K562 (cell line): ENCODE data around the gene CCDC7. TPM values are rescaled to one million over a fixed set of nuclear protein-coding genes. Genes with fewer than 3 reads are reported as not detected.
A peak's percentile ranks its signal among the peaks of the same experiment; 100 is the strongest.

Experiments
- ATF6 ChIP-seq: sonication (generic); formaldehyde crosslinking; IDR thresholded peaks from 2 replicates; pipeline ENCODE4 v1.4.0; 2020; ENCODE audit warnings: mild to moderate bottlenecking, missing genetic modification reagents
- CCNT2 ChIP-seq: IDR thresholded peaks from 2 replicates; pipeline ENCODE4 v1.6.1; 2011; ENCODE audit warnings: borderline replicate concordance, low read depth, mild to moderate bottlenecking, moderate library complexity, mixed read lengths, low read length; ENCODE audit not compliant: insufficient read length; ENCODE audit errors: extremely low read depth
- ETS2 ChIP-seq: IDR thresholded peaks from 2 replicates; pipeline ENCODE4 v1.6.1; 2016; ENCODE audit warnings: borderline replicate concordance, missing genetic modification characterization, mild to moderate bottlenecking, moderate library complexity, missing compliant biosample characterization; ENCODE audit not compliant: poor library complexity, severe bottlenecking
- FIP1L1 ChIP-seq: fragments of 200-400 bp; formaldehyde crosslinking; IDR thresholded peaks from 2 replicates; pipeline ENCODE4 v1.6.1; 2018; ENCODE audit warnings: mild to moderate bottlenecking, low read depth, low read length; ENCODE audit not compliant: poor library complexity, severe bottlenecking
- HDAC3 ChIP-seq: fragments of 450-650 bp; IDR thresholded peaks from 2 replicates; pipeline ENCODE4 v1.6.1; 2018; ENCODE audit warnings: borderline replicate concordance, mild to moderate bottlenecking, moderate library complexity; ENCODE audit not compliant: partially characterized antibody
- HEY1 ChIP-seq: fragments of 250-450 bp; sonication (Bioruptor Pico); IDR thresholded peaks from 2 replicates; pipeline ENCODE4 v1.5.0; 2020; ENCODE audit warnings: mild to moderate bottlenecking, moderate library complexity, borderline replicate concordance
- MYBL2 ChIP-seq, 2 experiments: fragments of 450-650 bp in 1 of 2; sonication (generic) in 1 of 2; formaldehyde crosslinking in 1 of 2; IDR thresholded peaks; 2 replicates each; pipeline versions ENCODE4 v1.6.1 to v1.8.1; 2017 to 2022; ENCODE audit warnings: borderline replicate concordance in 1 of 2, inconsistent platforms in 1 of 2, low read depth in 1 of 2, mild to moderate bottlenecking in 1 of 2, missing genetic modification reagents in 1 of 2, moderate library complexity in 1 of 2
- POLR2H ChIP-seq: IDR thresholded peaks from 2 replicates; pipeline ENCODE4 v1.6.1; 2016; ENCODE audit warnings: missing genetic modification characterization, low read depth, mild to moderate bottlenecking, control low read depth, missing compliant biosample characterization, moderate library complexity
- RBBP5 ChIP-seq: fragments of 200-600 bp; sonication (generic); IDR thresholded peaks from 2 replicates; pipeline ENCODE4 v1.6.1; 2012; ENCODE audit warnings: borderline replicate concordance, mild to moderate bottlenecking, low read length, control low read depth, inconsistent platforms; ENCODE audit not compliant: insufficient read depth, poor library complexity, severe bottlenecking
- RUNX1 ChIP-seq: sonication (generic); IDR thresholded peaks from 2 replicates; pipeline ENCODE4 v1.6.1; 2016; ENCODE audit warnings: antibody characterized with exemption, low read depth
- SRSF7 ChIP-seq: fragments of 200-400 bp; formaldehyde crosslinking; optimal IDR thresholded peaks from 2 replicates; pipeline ENCODE3; 2017; ENCODE audit warnings: mild to moderate bottlenecking, low read depth, low read length
- TAF9B ChIP-seq: fragments of 450-650 bp; IDR thresholded peaks from 2 replicates; pipeline ENCODE4 v1.6.1; 2018; ENCODE audit warnings: mild to moderate bottlenecking; ENCODE audit not compliant: partially characterized antibody
- ZNF217 ChIP-seq: sonication (generic); formaldehyde crosslinking; IDR thresholded peaks from 2 replicates; pipeline ENCODE4 v1.8.0; 2022; ENCODE audit warnings: mild to moderate bottlenecking, missing genetic modification reagents
- polyA plus RNA-seq, 8 experiments: library from polyadenylated mRNA; depleted of rRNA in 4 of 8; stranded (reverse) in 5 of 8; unstranded in 3 of 8; fragments of >200 nt; fragmentation: Nextera tagmentation in 2 of 8; fragmentation: Illumina TruSeq in 1 of 8; extraction: Ambion mirVana in 2 of 8; extraction: Trizol in 1 of 8; gene quantifications; 2 replicates each; pipeline versions ENCODE4 v1.2.1 to v1.2.3, GENCODE V29; 2011 to 2014; ENCODE audit warnings: inconsistent platforms in 1 of 8, missing spikeins in 1 of 8
- total RNA-seq, 7 experiments: library from RNA; depleted of rRNA in 6 of 7; stranded (reverse); fragments of >200 nt in 6 of 7; fragmentation: Illumina TruSeq in 2 of 7; extraction: Trizol in 2 of 7; gene quantifications; 2 replicates each; pipeline versions ENCODE4 v1.2.1 to v1.2.3, GENCODE V29; 2011 to 2021; ENCODE audit warnings: low replicate concordance in 1 of 7
- TF ChIP-seq, protein P1 (sequence below): fragments of 200-800 bp; sonication (Bioruptor generic); IDR thresholded peaks from 2 replicates; pipeline ENCODE4 v1.6.1; 2017; ENCODE audit warnings: missing genetic modification characterization, missing compliant biosample characterization
- TF ChIP-seq, protein P2 (sequence below), 2 experiments: fragments of 150-350 bp in 1 of 2; IDR thresholded peaks; 2 replicates each; pipeline ENCODE4 v1.6.1; 2012 to 2016; ENCODE audit warnings: low read depth in 2 of 2, low read length in 2 of 2, mild to moderate bottlenecking in 1 of 2, moderate library complexity in 1 of 2

CCDC7 gene
- total and polyA plus RNA-seq, 9 of the 15 experiments (the other 6 are each of a cell fraction or from before 2014, with no cell fraction given): 1.5 to 6.6 (median 2.7) TPM

DNA sequence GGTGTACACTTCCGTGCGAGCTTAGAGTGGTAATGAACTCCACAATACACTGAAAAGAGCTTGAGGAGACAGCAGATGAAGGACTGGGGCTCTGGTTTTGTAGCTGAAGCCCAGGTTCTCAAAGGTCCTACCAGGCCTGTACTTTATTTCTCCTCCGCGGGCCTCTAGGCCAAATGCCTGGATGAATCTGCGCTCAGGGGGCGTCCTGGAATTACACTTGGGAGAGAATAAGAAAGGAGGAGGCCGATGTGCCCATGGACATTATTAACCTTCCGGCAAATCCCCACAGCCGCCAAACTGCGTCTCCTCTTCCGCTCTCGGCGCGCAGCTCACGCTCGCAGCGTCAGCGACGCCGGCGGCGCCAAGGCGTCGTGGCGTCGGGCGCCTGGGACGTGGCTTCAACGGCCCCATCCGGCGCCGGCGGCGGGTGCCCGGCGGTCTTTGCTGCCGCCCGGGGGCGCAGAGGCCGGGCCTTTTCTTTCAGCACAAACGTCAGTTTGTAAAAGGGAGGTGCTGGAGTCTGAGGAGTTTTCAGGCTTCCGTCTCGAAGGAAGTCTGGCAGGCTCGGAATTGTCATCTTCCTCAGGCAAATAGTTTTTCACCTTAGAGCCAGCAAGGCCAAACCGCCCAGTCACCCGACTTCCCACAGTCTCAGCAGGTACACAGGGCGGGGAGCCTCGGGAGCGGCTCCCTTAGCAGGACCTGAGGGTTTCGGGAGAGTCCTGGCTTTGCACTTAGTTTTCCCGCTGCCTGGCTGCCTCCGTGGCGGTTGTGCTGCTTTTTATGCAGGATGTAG is at the start of gene CCDC7 (continued):
- 0 out of 2 replicates have a peak, but pooled peaks have one; percentile 23 for TF ChIP-seq ATF6 (CRISPR knock-in tag)
- peak; percentile 56 for TF ChIP-seq TAF9B
- TF ChIP-seq, protein P1, sequence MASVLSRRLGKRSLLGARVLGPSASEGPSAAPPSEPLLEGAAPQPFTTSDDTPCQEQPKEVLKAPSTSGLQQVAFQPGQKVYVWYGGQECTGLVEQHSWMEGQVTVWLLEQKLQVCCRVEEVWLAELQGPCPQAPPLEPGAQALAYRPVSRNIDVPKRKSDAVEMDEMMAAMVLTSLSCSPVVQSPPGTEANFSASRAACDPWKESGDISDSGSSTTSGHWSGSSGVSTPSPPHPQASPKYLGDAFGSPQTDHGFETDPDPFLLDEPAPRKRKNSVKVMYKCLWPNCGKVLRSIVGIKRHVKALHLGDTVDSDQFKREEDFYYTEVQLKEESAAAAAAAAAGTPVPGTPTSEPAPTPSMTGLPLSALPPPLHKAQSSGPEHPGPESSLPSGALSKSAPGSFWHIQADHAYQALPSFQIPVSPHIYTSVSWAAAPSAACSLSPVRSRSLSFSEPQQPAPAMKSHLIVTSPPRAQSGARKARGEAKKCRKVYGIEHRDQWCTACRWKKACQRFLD (CRISPR knock-in tag): 0 out of 2 replicates have a peak, but pooled peaks have one; percentile 71
- TF ChIP-seq ETS2 (tag): no peak
- peak; percentile 71 for TF ChIP-seq HDAC3
- TF ChIP-seq CCNT2: peak; percentile 96
- TF ChIP-seq RBBP5: peak; percentile 54
- TF ChIP-seq, protein P2, sequence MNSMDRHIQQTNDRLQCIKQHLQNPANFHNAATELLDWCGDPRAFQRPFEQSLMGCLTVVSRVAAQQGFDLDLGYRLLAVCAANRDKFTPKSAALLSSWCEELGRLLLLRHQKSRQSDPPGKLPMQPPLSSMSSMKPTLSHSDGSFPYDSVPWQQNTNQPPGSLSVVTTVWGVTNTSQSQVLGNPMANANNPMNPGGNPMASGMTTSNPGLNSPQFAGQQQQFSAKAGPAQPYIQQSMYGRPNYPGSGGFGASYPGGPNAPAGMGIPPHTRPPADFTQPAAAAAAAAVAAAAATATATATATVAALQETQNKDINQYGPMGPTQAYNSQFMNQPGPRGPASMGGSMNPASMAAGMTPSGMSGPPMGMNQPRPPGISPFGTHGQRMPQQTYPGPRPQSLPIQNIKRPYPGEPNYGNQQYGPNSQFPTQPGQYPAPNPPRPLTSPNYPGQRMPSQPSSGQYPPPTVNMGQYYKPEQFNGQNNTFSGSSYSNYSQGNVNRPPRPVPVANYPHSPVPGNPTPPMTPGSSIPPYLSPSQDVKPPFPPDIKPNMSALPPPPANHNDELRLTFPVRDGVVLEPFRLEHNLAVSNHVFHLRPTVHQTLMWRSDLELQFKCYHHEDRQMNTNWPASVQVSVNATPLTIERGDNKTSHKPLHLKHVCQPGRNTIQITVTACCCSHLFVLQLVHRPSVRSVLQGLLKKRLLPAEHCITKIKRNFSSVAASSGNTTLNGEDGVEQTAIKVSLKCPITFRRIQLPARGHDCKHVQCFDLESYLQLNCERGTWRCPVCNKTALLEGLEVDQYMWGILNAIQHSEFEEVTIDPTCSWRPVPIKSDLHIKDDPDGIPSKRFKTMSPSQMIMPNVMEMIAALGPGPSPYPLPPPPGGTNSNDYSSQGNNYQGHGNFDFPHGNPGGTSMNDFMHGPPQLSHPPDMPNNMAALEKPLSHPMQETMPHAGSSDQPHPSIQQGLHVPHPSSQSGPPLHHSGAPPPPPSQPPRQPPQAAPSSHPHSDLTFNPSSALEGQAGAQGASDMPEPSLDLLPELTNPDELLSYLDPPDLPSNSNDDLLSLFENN (IDR thresholded peaks at IDR 0.05; ENCODE audit: low read depth in 2 of 2, low read length in 2 of 2): 0 out of 4 replicates have a peak, but pooled peaks of 1 of the 2 experiments have one; percentile 18
- no peak for TF ChIP-seq MYBL2 (IDR thresholded peaks at IDR 0.05; ENCODE audit: low read depth)
- TF ChIP-seq MYBL2 (CRISPR knock-in tag; IDR thresholded peaks at IDR 0.05; ENCODE audit: borderline replicate concordance): no peak
- no peak for TF ChIP-seq SRSF7
- TF ChIP-seq FIP1L1: peak; percentile 64
- peak; percentile 86 for TF ChIP-seq POLR2H (tag)
- TF ChIP-seq HEY1: no peak
- peak; percentile 31; the same call in 1 of the 2 replicates for TF ChIP-seq RUNX1
- TF ChIP-seq ZNF217 (CRISPR knock-in tag): no peak
